ENCODE results near the gene TMCO1. TPM values are rescaled to one million over a fixed set of nuclear protein-coding genes. Genes with fewer than 3 reads are reported as not detected.
"Not testable (repeated sequence)": the region's sequence is repeated elsewhere in the genome, so short reads cannot be mapped to it uniquely, and the experiment has no call there.

TMCO1 gene
- total and polyA plus RNA-seq, 8 donors = 91.5 to 125 (median 108) TPM

DNA sequence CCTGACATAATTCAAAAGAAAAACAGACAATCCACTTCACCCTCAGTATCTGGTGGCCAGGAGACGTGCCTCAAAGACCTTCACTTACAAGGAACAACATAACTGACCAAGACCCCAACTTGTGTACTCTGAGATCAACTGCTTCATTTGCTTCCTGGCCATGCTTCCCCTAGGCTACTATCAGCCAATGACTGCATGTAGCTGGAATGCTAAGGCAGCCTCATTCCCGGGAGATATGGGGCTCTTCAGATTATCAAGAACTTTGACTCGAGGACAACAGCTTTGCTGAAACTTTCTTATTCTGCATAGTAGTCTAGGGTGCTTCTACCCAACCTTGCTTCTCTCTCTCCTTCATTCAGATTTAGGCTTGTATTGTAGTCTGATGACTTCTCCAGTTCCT, 47.1 kb upstream of the TMCO1 start:
- TF ChIP-seq CTCF (IDR thresholded peaks at IDR 0.05) = no peak
- ATAC-seq (no peak), DNase-seq (no peak)

GRCh38 chr1:165807613-165808012, 38.9 kb upstream of the TMCO1 start:
- intact Hi-C loops (cut with DNase I) = no loop called here
- no peak for TF ChIP-seq CTCF (IDR thresholded peaks at IDR 0.05)
- no peak for ATAC-seq

More for the DNA sequence above, 47.1 kb upstream of the TMCO1 start:
- Histone ChIP-seq H3K9me3 (peaks cover 0 to 5% of the 10 kb centered on the region in 2 donors), H3K27ac (no peak overlapping the region), H3K4me1 (no peaks in the 10 kb centered on the region), H3K27me3 (no peaks in the 10 kb centered on the region), H3K36me3 (no peaks in the 10 kb centered on the region), H3K4me3 (no peak overlapping the region)
- intact Hi-C loops (cut with DNase I) = no loop called here

GRCh38 chr1:165804513-165804912, 35.8 kb upstream of the TMCO1 start:
- H3K27me3 ChIP-seq; H3K9me3 ChIP-seq; H3K4me3 ChIP-seq; DNase-seq; H3K36me3 ChIP-seq; intact Hi-C loops (cut with DNase I); H3K4me1 ChIP-seq; ATAC-seq; H3K27ac ChIP-seq: not testable (repeated sequence)

More at GRCh38 chr1:165807613-165808012, 38.9 kb upstream of the TMCO1 start:
- Histone ChIP-seq H3K27ac (no peak overlapping the region), H3K36me3 (no peaks in the 10 kb centered on the region), H3K4me3 (no peak overlapping the region), H3K27me3 (no peaks in the 10 kb centered on the region), H3K4me1 (no peaks in the 10 kb centered on the region), H3K9me3 (peaks cover 0 to 1% of the 10 kb centered on the region in 2 donors)
- DNase-seq = no peak

DNA sequence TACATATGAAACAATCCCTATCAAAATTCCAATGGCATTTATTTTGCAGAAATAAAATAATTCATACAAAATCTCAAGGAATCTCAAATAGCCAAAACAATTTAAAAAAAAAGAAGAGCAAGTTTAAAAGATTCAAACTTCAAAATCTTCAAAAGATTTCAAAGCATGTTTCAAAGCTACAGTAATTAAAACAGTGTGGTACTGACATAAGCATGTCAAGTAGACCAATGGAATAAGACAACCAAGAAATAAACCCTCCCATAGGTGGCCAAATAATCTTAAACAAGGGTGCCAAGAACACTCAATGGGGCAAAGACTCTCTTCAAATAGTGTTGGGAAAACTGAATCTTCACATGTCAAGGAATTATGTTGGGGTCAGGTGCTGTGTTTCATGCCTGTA, 30.7 kb upstream of the TMCO1 start:
- intact Hi-C loops (cut with DNase I) = no loop called here
- H3K4me3 ChIP-seq = no peak overlapping the region
- no peak for DNase-seq
- ATAC-seq = no peak
- TF ChIP-seq CTCF (IDR thresholded peaks at IDR 0.05) = no peak
- H3K4me1 ChIP-seq = no peaks in the 10 kb centered on the region
- no peaks in the 10 kb centered on the region for H3K36me3 ChIP-seq
- peaks cover 0 to 9% of the 10 kb centered on the region in 2 donors for H3K9me3 ChIP-seq
- H3K27me3 ChIP-seq = no peaks in the 10 kb centered on the region
- no peak overlapping the region for H3K27ac ChIP-seq

GRCh38 chr1:165795894-165796293, 27.2 kb upstream of the TMCO1 start:
- no peak for TF ChIP-seq CTCF (IDR thresholded peaks at IDR 0.05)
- ATAC-seq (no peak), DNase-seq (no peak)
- no peaks in the 10 kb centered on the region for H3K36me3 ChIP-seq
- no peak overlapping the region for H3K4me3 ChIP-seq
- no peak overlapping the region for H3K27ac ChIP-seq
- H3K27me3 ChIP-seq = no peaks in the 10 kb centered on the region
- H3K4me1 ChIP-seq = no peaks in the 10 kb centered on the region
- intact Hi-C loops (cut with DNase I) = no loop called here
- H3K9me3 ChIP-seq = peaks cover 0 to 8% of the 10 kb centered on the region in 2 donors

- TF ChIP-seq CTCF (IDR thresholded peaks at IDR 0.05) = no peak
Observed at GRCh38 chr1:165793951-165794350, 25.3 kb upstream of the TMCO1 start.

More at GRCh38 chr1:165793951-165794350, 25.3 kb upstream of the TMCO1 start:
- no peaks in the 10 kb centered on the region for H3K27me3 ChIP-seq
- H3K27ac ChIP-seq = no peak overlapping the region
- intact Hi-C loops (cut with DNase I) = no loop called here
- DNase-seq = no peak
- H3K9me3 ChIP-seq = no peaks in the 10 kb centered on the region
- H3K36me3 ChIP-seq = no peaks in the 10 kb centered on the region
- H3K4me3 ChIP-seq = no peak overlapping the region
- H3K4me1 ChIP-seq = no peaks in the 10 kb centered on the region
- ATAC-seq = no peak

Measured in left lung (tissue), 10 donors.